ENCODE results near the gene SYNDIG1. TPM values are rescaled to one million over a fixed set of nuclear protein-coding genes. Genes with fewer than 3 reads are reported as not detected.
A peak's percentile ranks its signal among the peaks of the same experiment; 100 is the strongest.

SYNDIG1 gene
- total RNA-seq, 1 donor from 2014 or later: 5.6 TPM

- no peak overlapping the region for H3K27ac Mint-ChIP-seq (ENCODE audit: unreplicated experiment)
- H3K36me3 Mint-ChIP-seq (ENCODE audit: low read depth): no peaks in the 10 kb centered on the region
- H3K4me1 Mint-ChIP-seq (ENCODE audit: low read depth): peaks cover 20% of the 10 kb centered on the region
- no peak for DNase-seq (ENCODE audit: low spot score)
- H3K27me3 Mint-ChIP-seq (ENCODE audit: low read depth): peaks cover 30% of the 10 kb centered on the region
- TF ChIP-seq CTCF (IDR thresholded peaks at IDR 0.05): no peak
- no peaks in the 10 kb centered on the region for H3K9me3 Mint-ChIP-seq (ENCODE audit: low read depth)
- no peak overlapping the region for H3K4me3 Mint-ChIP-seq (ENCODE audit: unreplicated experiment)
Observed at GRCh38 chr20:24465730-24466129, 3.7 kb upstream of the SYNDIG1 start.

- DNase-seq (ENCODE audit: low spot score): no peak
- peaks cover 21% of the 10 kb centered on the region for H3K27me3 Mint-ChIP-seq (ENCODE audit: low read depth)
- H3K4me3 Mint-ChIP-seq (ENCODE audit: unreplicated experiment): peak overlapping the region; percentile 65
- peaks cover 34% of the 10 kb centered on the region for H3K4me1 Mint-ChIP-seq (ENCODE audit: low read depth)
- no peak overlapping the region for H3K27ac Mint-ChIP-seq (ENCODE audit: unreplicated experiment)
- no peaks in the 10 kb centered on the region for H3K36me3 Mint-ChIP-seq (ENCODE audit: low read depth)
- no peaks in the 10 kb centered on the region for H3K9me3 Mint-ChIP-seq (ENCODE audit: low read depth)
- TF ChIP-seq CTCF (IDR thresholded peaks at IDR 0.05): no peak
Observed at GRCh38 chr20:24468401-24469115, 871 bp upstream of the SYNDIG1 start.

GRCh38 chr20:24469894-24470745 is 691 bp downstream of the SYNDIG1 start:
- Mint-ChIP-seq H3K27me3 (ENCODE audit: low read depth) (peaks cover 14% of the 10 kb centered on the region), H3K36me3 (ENCODE audit: low read depth) (no peaks in the 10 kb centered on the region), H3K27ac (ENCODE audit: unreplicated experiment) (no peak overlapping the region), H3K4me1 (ENCODE audit: low read depth) (peaks cover 40% of the 10 kb centered on the region), H3K4me3 (ENCODE audit: unreplicated experiment) (peak overlapping the region; percentile 82), H3K9me3 (ENCODE audit: low read depth) (no peaks in the 10 kb centered on the region)
- no peak for TF ChIP-seq CTCF (IDR thresholded peaks at IDR 0.05)
- no peak for DNase-seq (ENCODE audit: low spot score)

- no peak for DNase-seq (ENCODE audit: low spot score)
- no peaks in the 10 kb centered on the region for H3K9me3 Mint-ChIP-seq (ENCODE audit: low read depth)
- no peaks in the 10 kb centered on the region for H3K36me3 Mint-ChIP-seq (ENCODE audit: low read depth)
- H3K4me1 Mint-ChIP-seq (ENCODE audit: low read depth): peaks cover 35% of the 10 kb centered on the region
- H3K4me3 Mint-ChIP-seq (ENCODE audit: unreplicated experiment): peak overlapping the region; percentile 82
- no peak overlapping the region for H3K27ac Mint-ChIP-seq (ENCODE audit: unreplicated experiment)
- peaks cover 11% of the 10 kb centered on the region for H3K27me3 Mint-ChIP-seq (ENCODE audit: low read depth)
- TF ChIP-seq CTCF (IDR thresholded peaks at IDR 0.05): no peak
Observed at GRCh38 chr20:24470746-24471582, 1.5 kb downstream of the SYNDIG1 start.

- H3K4me1 Mint-ChIP-seq (ENCODE audit: low read depth): peaks cover 31% of the 10 kb centered on the region
- no peak for DNase-seq (ENCODE audit: low spot score)
- TF ChIP-seq CTCF (IDR thresholded peaks at IDR 0.05): no peak
- H3K4me3 Mint-ChIP-seq (ENCODE audit: unreplicated experiment): no peak overlapping the region
- H3K36me3 Mint-ChIP-seq (ENCODE audit: low read depth): no peaks in the 10 kb centered on the region
- no peaks in the 10 kb centered on the region for H3K9me3 Mint-ChIP-seq (ENCODE audit: low read depth)
- no peak overlapping the region for H3K27ac Mint-ChIP-seq (ENCODE audit: unreplicated experiment)
- peaks cover 11% of the 10 kb centered on the region for H3K27me3 Mint-ChIP-seq (ENCODE audit: low read depth)
Observed at GRCh38 chr20:24472426-24472825, 3.0 kb downstream of the SYNDIG1 start.
